Heart right ventricle (tissue), 16 donors: ENCODE results near the gene DDX31. TPM values are rescaled to one million over a fixed set of nuclear protein-coding genes. Genes with fewer than 3 reads are reported as not detected.

Source experiments
- ATAC-seq, 8 donors: fragments of 200-7000 bp; cut with Tn5 transposase; one replicate each; pipeline ENCODE4 v1.9.1; 2020; ENCODE audit warnings: mild to moderate bottlenecking in 8 of 8, moderate library complexity in 8 of 8, moderate number of reproducible peaks in 1 of 8
- DNase-seq, 2 donors: peaks; one replicate each; pipeline ENCODE4 v3.0.0-alpha.2; 2020
- H3K27ac ChIP-seq, 10 donors: fragments of 200-600 bp; sonication (generic) in 2 of 10; one replicate each; pipeline versions ENCODE4 v1.5.0 to v1.8.0; 2020 to 2022; ENCODE audit warnings: mild to moderate bottlenecking in 3 of 10
- H3K27me3 ChIP-seq, 7 donors: fragments of 200-600 bp; one replicate each; pipeline ENCODE4 v1.8.0; 2021 to 2022; ENCODE audit warnings: mild to moderate bottlenecking in 2 of 7
- H3K36me3 ChIP-seq, 9 donors: fragments of 200-600 bp; sonication (generic) in 1 of 9; one replicate each; pipeline versions ENCODE4 v1.5.0 to v1.8.0; 2020 to 2022; ENCODE audit warnings: mild to moderate bottlenecking in 2 of 9
- H3K4me1 ChIP-seq, 9 donors: fragments of 200-600 bp; sonication (generic) in 1 of 9; one replicate each; pipeline versions ENCODE4 v1.5.0 to v1.8.0; 2020 to 2022; ENCODE audit warnings: mild to moderate bottlenecking in 4 of 9
- H3K4me3 ChIP-seq, 10 donors: fragments of 200-600 bp; sonication (generic) in 2 of 10; one replicate each; pipeline versions ENCODE4 v1.5.0 to v1.8.0; 2020 to 2022; ENCODE audit warnings: mild to moderate bottlenecking in 7 of 10, moderate library complexity in 2 of 10
- H3K9me3 ChIP-seq, 11 donors: fragments of 200-600 bp in 10 of 11; sonication (generic) in 2 of 11; one replicate each; pipeline versions ENCODE4 v1.5.0 to v1.8.0; 2013 to 2022; ENCODE audit warnings: mild to moderate bottlenecking in 2 of 11, control low read depth in 1 of 11, moderate library complexity in 1 of 11
- CTCF ChIP-seq, 9 donors: fragments of 200-600 bp; sonication (generic) in 2 of 9; IDR thresholded peaks; one replicate each; pipeline versions ENCODE4 v1.5.0 to v1.8.0; 2021 to 2022; ENCODE audit warnings: antibody characterized with exemption in 9 of 9, mild to moderate bottlenecking in 5 of 9, moderate library complexity in 1 of 9
- WGBS, 2 donors: extraction: QIAGEN DNeasy Blood & Tissue Kit; methylation state at CpG; one replicate each; pipeline ENCODE4 v1.1.7; 2013; ENCODE audit warnings: inconsistent platforms in 1 of 2; 5-methylcytosine and 5-hydroxymethylcytosine counted together
- intact Hi-C, 10 donors: fragments of 100-400 bp; cut with DNase I; formaldehyde crosslinking; loops; one replicate each; pipeline versions ENCODE4 v1.11.1 to v1.14.2; 2022
- polyA plus RNA-seq, 2 donors: library from polyadenylated mRNA; stranded (reverse); fragments of 200-250 nt; gene quantifications; one replicate each; pipeline ENCODE4 v1.2.3, GENCODE V29; 2013
- total RNA-seq, 10 donors: library from RNA; stranded (reverse); fragmentation: NEBNext Ultra II Directional in 3 of 10; extraction: Animal tissue kit (Norgen Biotek cat#: 25700) in 3 of 10; gene quantifications; one replicate each; pipeline versions ENCODE4 v1.2.1 to v1.2.4, GENCODE V29; 2021 to 2023
- donor health status: Arrhythmogenic right ventricular cardiomyopathy.
- donor health status: ischemic (EF 13 %, LVEDD 7.1; RV severe dilation, severe dysfunction).
- donor health status: healthy with polysubstance abuse.
- donor health status: DM: no; HTN: yes; CAD: no.
- donor health status: DM: no; HTN: no; CAD: no.
- donor health status: ischemic (EF 25% LVEDD 6.9; RV normal size, moderate dysfunction).
- donor health status: ischemic (EF 25% LVEDD 5.7; RV mildly dilated, moderate dysfunction).
- donor health status: healthy.
- donor health status: DM: yes; HTN: yes; CAD: no.
- donor health status: Ischemic cardiomyopathy.
- donor health status: ischemic (EF 35%, LVEDD 5.7; RV mildly dilated, moderate dysfunction).
- donor health status: nonischemic (EF 11% LVEDD 7.7; RV severe dilation, severe dysfunction).
- donor health status: DM: yes; HTN: yes; CAD: no.
- donor health status: PGD.
- donor health status: ischemic (EF 29% LVEDD 5.4; RV normal size, mild dysfunction).
- donor health status: nonischemic (EF 23%, LVEDD 6.1; RV moderate dilation, normal function).

Gene DDX31
- total and polyA plus RNA-seq, 12 donors, result 4.0 to 6.4 (median 5.0) TPM

DNA sequence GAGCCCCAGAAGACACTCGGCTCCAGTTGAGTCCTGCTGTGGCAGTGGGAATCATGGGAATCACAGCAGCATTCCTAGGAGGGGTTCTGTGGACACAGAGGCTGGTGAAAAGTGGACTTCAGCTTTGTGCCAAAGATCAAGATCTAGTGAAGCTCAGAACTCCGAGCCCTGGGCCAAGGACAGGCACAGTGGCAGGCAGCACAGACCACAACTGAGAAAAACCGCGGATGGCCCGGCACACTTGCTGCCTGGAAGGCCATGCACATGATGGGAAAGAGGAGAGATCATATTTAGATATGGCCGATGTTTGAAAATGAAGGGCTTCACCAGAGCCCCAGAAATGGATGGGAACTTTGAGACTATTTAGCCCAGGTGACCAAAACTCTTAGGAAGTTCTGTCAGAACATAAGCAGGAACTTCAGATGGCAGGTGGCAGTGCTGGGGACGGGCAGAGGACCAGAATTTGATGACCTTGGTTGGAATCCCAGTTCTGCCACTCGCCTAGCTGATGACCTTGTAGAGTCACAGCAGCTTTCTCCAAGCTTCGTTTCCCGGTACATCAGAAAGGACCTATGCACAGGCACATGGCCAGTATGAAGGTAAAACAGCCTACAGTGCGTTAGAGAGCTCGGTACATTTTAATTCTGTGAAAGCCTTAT, 69.3 kb downstream of the DDX31 start:
- H3K4me1 ChIP-seq, result peaks cover 0 to 29% (median 13%) of the 10 kb centered on the region in 9 donors
- peak overlapping the region in 3 of 10 donors; percentile 16 to 36 (median 29) for H3K27ac ChIP-seq
- peaks cover 0 to 79% (median 0%) of the 10 kb centered on the region in 9 donors for H3K36me3 ChIP-seq
- no peaks in the 10 kb centered on the region for H3K9me3 ChIP-seq
- TF ChIP-seq CTCF (IDR thresholded peaks at IDR 0.05), result no peak
- ATAC-seq (peak in 5 of 8 donors; percentile 26 to 46 (median 33)), DNase-seq (no peak)
- WGBS, 2 donors, result 66 to 77% methylated on average over 12 of the region's 12 CpGs
- intact Hi-C loops, result no loop called here
- no peaks in the 10 kb centered on the region for H3K27me3 ChIP-seq
- H3K4me3 ChIP-seq, result no peak overlapping the region

GRCh38 chr9:132597073-132597775, 72.6 kb downstream of the DDX31 start:
- ATAC-seq, result peak; percentile 85 to 98 (median 94)
- no peak for TF ChIP-seq CTCF (IDR thresholded peaks at IDR 0.05)
- peaks cover 0 to 75% (median 8%) of the 10 kb centered on the region in 9 donors for H3K36me3 ChIP-seq
- H3K4me1 ChIP-seq, result peaks cover 0 to 29% (median 13%) of the 10 kb centered on the region in 9 donors
- 55 to 70% methylated on average over 16 of the region's 16 CpGs for WGBS, 2 donors
- H3K27me3 ChIP-seq, result peaks cover 0 to 7% (median 4%) of the 10 kb centered on the region in 7 donors
- intact Hi-C loops, result no loop called here
- peak; percentile 76 to 79 for DNase-seq
- peak overlapping the region in 7 of 10 donors; percentile 14 to 78 (median 51) for H3K27ac ChIP-seq
- no peak overlapping the region for H3K4me3 ChIP-seq
- no peaks in the 10 kb centered on the region for H3K9me3 ChIP-seq

DNA sequence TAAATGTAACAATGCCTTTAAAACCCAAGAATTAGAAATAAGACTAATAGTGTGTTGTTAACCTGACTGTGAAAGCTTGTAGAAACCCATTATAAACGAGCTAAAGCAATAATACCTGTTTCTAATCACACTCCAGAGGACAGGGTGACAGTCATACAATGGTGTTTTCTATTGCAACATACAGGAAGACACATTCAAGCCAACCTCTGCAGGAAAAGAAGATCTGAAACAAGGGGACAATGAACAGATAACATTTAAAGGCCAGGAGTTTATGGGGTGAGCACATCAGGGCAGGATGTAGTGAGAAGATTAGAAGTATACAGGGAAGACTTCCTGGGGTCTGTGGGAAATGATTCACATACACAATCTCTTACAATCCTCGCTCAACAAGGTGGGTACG, 73.6 kb downstream of the DDX31 start:
- TF ChIP-seq CTCF (IDR thresholded peaks at IDR 0.05), result no peak
- WGBS, 2 donors, result 74 to 76% methylated on average over 3 of the region's 3 CpGs
- H3K27ac ChIP-seq, result no peak overlapping the region
- DNase-seq, result no peak
- intact Hi-C loops, result no loop called here
- H3K9me3 ChIP-seq, result no peaks in the 10 kb centered on the region
- peaks cover 0 to 29% (median 13%) of the 10 kb centered on the region in 9 donors for H3K4me1 ChIP-seq
- ATAC-seq, result no peak
- H3K4me3 ChIP-seq, result no peak overlapping the region
- peaks cover 0 to 17% (median 14%) of the 10 kb centered on the region in 7 donors for H3K27me3 ChIP-seq
- peaks cover 0 to 67% (median 8%) of the 10 kb centered on the region in 9 donors for H3K36me3 ChIP-seq

GRCh38 chr9:132595319-132595718, 74.5 kb downstream of the DDX31 start:
- H3K4me1 ChIP-seq, result peaks cover 0 to 27% (median 13%) of the 10 kb centered on the region in 9 donors
- DNase-seq (no peak), ATAC-seq (no peak)
- 81 to 87% methylated on average over 6 of the region's 6 CpGs for WGBS, 2 donors
- H3K9me3 ChIP-seq, result no peaks in the 10 kb centered on the region
- intact Hi-C loops, result no loop called here
- H3K27me3 ChIP-seq, result peaks cover 0 to 26% (median 23%) of the 10 kb centered on the region in 7 donors
- TF ChIP-seq CTCF (IDR thresholded peaks at IDR 0.05), result no peak
- peaks cover 0 to 58% (median 8%) of the 10 kb centered on the region in 9 donors for H3K36me3 ChIP-seq
- H3K4me3 ChIP-seq, result no peak overlapping the region
- no peak overlapping the region for H3K27ac ChIP-seq
